ENCODE data around the gene CAMK1D.

The CAMK1D gene

DNA sequence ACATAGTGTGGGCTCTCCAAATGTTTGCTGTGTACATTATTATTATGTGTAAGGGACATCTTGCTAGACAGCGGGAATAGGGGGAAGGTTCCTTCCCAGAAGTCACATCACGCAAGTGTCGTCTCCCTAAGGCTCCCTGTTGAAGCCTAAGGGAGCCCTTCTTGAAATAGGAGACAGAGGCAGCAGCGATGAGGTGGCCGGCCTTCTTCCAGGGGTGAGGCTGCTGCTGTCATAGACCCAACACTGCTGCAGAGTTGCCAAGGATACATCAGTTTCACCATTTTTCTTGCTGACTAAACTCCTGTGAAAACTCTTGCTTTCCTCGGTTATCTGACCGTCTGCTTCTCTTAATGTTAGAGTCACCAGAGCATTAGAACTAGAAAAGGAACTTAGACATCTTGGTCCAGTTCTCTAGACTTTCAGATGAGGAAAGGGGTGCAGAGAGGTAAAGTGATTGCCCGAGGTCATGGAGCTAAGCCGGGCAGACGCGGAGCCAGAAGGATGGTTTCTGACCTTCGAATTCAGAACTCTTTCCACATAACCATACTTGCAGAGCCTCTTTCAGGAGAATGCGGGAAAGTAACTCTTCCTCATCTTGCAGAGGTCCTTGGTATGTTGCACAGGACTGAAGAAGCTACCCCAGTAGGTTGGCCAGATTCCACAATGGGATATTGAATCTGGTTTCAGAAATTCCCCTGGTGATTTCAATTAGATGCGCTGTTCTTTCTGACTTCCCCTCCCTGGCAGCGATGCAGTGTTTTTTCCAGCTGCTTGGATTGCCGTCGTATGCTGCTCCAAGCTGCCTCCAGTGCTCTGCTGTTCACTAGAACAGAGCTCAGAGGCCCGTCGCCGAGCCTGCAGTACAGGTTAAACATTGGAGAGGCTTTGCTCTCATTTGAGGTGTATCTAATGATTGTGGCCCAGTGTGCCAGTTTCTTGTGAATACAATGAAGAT is 217.1 kb downstream of the CAMK1D start:
- WGBS, 2 experiments = 88 to 90% methylated on average over 20 of the region's 20 CpGs
- Histone ChIP-seq H3K27me3 (ENCODE audit: control insufficient read depth, insufficient read depth, low read length, poor library complexity, severe bottlenecking) (no peaks in the 10 kb centered on the region), H3K27ac (ENCODE audit: insufficient read depth, low read depth, low read length, poor library complexity, severe bottlenecking) (no peak overlapping the region), H3K4me1 (ENCODE audit: control insufficient read depth, insufficient read depth, low read length) (no peaks in the 10 kb centered on the region), H3K36me3 (ENCODE audit: control insufficient read depth, insufficient read depth, low read length) (no peaks in the 10 kb centered on the region), H3K9me3 (ENCODE audit: control insufficient read depth, low read length) (no peaks in the 10 kb centered on the region), H3K4me3 (ENCODE audit: insufficient read depth, low read depth, low read length) (no peak overlapping the region)

DNA sequence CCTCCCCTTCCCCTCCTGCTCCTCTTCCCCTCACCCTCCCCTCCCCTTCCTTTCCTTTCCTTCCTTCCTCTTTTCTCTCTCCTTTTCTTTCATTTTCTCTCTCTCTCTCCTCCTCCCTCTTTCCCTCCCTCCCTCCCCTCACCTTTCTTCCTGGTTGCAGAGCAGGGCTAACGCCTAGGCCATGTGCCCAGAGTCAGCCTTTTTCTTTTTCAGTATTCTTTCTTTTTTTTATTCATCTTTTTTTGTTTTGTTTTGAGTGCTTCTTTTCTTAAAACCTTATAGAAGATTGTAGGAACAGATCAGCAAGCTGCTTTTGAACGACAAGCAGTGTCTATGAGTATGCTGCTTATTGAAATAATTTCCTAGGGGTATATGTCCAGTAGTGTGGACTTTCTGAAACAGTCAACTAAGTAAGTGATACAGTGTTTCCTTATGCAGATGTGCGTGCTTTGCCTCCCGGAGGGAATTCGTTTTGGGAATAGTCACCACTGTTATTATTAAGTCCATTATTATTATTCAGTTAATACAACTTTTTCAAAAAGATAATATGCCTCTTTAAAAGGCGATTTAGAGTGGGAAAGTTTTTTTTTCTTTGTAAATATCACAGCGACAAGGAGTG is 219.2 kb downstream of the CAMK1D start:
- Histone ChIP-seq H3K9me3 (ENCODE audit: control insufficient read depth, low read length) (no peaks in the 10 kb centered on the region), H3K4me1 (ENCODE audit: control insufficient read depth, insufficient read depth, low read length) (no peaks in the 10 kb centered on the region), H3K27ac (ENCODE audit: insufficient read depth, low read depth, low read length, poor library complexity, severe bottlenecking) (no peak overlapping the region), H3K27me3 (ENCODE audit: control insufficient read depth, insufficient read depth, low read length, poor library complexity, severe bottlenecking) (no peaks in the 10 kb centered on the region), H3K4me3 (ENCODE audit: insufficient read depth, low read depth, low read length) (no peak overlapping the region), H3K36me3 (ENCODE audit: control insufficient read depth, insufficient read depth, low read length) (no peaks in the 10 kb centered on the region)
- 91 to 97% methylated on average over 5 to 6 of the region's 7 CpGs for WGBS, 2 experiments

DNA sequence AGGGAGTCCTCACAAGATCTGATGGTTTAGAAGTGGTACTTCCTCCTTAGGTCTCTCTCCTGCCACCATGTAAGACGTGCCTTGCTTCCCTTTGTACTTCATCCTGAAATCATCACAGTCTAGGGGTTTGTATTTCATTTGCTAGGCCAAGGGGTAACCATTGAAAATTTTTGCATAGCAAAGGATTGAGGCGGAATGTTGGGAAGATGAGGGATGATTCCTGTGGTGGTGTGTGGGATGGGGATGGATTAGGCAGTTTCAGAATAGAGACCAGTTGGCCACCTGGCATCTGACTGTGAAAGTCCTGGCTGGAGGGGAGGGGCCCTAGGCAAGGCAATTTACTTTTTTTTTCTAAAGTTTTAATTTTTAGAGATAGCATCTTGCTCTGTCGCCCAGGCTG is 222.9 kb downstream of the CAMK1D start:
- Histone ChIP-seq H3K36me3 (ENCODE audit: control insufficient read depth, insufficient read depth, low read length) (no peaks in the 10 kb centered on the region), H3K27ac (ENCODE audit: insufficient read depth, low read depth, low read length, poor library complexity, severe bottlenecking) (no peak overlapping the region), H3K4me1 (ENCODE audit: control insufficient read depth, insufficient read depth, low read length) (no peaks in the 10 kb centered on the region), H3K4me3 (ENCODE audit: insufficient read depth, low read depth, low read length) (no peak overlapping the region), H3K9me3 (ENCODE audit: control insufficient read depth, low read length) (peaks cover 2% of the 10 kb centered on the region), H3K27me3 (ENCODE audit: control insufficient read depth, insufficient read depth, low read length, poor library complexity, severe bottlenecking) (no peaks in the 10 kb centered on the region)
- 81 to 82% methylated on average over 3 of the region's 3 CpGs for WGBS, 2 experiments

DNA sequence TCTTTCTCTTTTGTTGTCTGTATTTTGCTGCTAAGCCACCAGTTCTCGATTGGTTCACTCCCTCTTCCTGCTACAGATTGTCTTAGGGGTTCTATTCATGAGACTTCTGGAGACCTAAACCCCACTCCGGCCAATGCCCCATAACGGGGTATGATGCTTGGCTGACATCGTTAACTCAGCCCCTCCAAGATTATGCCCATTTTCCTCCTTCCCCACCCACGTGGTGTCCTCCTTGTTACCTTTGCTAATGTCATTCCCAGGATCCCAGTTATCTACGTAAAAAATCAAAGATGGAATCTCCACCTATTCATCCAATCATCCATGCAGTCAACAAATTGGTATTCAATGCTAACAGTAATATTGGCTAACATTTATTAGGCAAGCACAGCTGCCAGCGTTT is 228.3 kb downstream of the CAMK1D start:
- no peak overlapping the region for H3K4me3 ChIP-seq (ENCODE audit: insufficient read depth, low read depth, low read length)
- H3K4me1 ChIP-seq (ENCODE audit: control insufficient read depth, insufficient read depth, low read length) = no peaks in the 10 kb centered on the region
- WGBS, 2 experiments = 93 to 94% methylated on average over 7 of the region's 7 CpGs
- H3K27me3 ChIP-seq (ENCODE audit: control insufficient read depth, insufficient read depth, low read length, poor library complexity, severe bottlenecking) = no peaks in the 10 kb centered on the region
- H3K27ac ChIP-seq (ENCODE audit: insufficient read depth, low read depth, low read length, poor library complexity, severe bottlenecking) = no peak overlapping the region
- no peaks in the 10 kb centered on the region for H3K36me3 ChIP-seq (ENCODE audit: control insufficient read depth, insufficient read depth, low read length)
- H3K9me3 ChIP-seq (ENCODE audit: control insufficient read depth, low read length) = peaks cover 2% of the 10 kb centered on the region

DNA sequence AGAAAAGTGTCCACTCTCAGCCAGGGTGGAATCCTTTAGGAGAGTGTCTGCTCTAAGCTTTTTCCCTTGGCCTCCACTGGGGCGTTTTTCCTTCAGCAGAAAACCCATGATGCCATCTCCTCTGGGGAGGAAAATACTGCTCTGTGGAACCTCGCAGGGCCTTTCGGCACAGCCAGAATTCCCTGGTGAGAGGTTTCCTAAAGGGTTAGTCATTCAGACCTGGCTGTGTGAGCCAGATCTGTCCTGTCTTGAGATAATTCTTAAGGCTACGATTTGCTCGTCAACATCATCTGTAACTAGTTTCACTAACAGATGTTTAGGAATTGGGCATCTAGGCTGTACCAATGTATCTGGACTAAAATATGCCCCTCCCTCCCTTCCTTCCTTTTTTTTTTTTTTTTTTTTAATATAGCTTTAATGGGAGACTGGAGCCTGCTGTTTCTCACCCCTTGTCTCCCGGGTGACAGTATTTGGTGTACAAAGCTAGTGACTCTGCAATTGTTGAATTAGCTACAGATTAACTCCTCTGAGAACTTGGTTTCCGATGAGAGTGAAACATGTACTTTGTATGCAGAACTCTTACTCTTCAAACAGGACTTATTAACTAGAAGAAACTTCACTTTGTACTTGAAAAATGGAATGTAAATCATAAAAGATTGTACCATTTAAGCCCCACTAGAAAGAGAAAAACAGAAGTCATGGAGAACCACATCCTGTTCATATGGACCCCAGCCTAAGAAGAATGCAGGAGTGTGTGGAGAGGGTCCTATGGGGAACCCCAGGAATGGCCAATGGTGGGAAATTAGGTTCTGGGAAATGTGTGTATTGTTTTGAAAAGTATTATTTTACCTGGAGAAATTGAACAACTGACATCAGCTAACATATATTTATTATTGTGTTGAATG is 230.9 kb downstream of the CAMK1D start:
- WGBS, 2 experiments = 89 to 91% methylated on average over 6 to 7 of the region's 7 CpGs
- no peak overlapping the region for H3K4me3 ChIP-seq (ENCODE audit: insufficient read depth, low read depth, low read length)
- peaks cover 2% of the 10 kb centered on the region for H3K9me3 ChIP-seq (ENCODE audit: control insufficient read depth, low read length)
- no peak overlapping the region for H3K27ac ChIP-seq (ENCODE audit: insufficient read depth, low read depth, low read length, poor library complexity, severe bottlenecking)
- H3K27me3 ChIP-seq (ENCODE audit: control insufficient read depth, insufficient read depth, low read length, poor library complexity, severe bottlenecking) = no peaks in the 10 kb centered on the region
- no peaks in the 10 kb centered on the region for H3K36me3 ChIP-seq (ENCODE audit: control insufficient read depth, insufficient read depth, low read length)
- no peaks in the 10 kb centered on the region for H3K4me1 ChIP-seq (ENCODE audit: control insufficient read depth, insufficient read depth, low read length)

DNA sequence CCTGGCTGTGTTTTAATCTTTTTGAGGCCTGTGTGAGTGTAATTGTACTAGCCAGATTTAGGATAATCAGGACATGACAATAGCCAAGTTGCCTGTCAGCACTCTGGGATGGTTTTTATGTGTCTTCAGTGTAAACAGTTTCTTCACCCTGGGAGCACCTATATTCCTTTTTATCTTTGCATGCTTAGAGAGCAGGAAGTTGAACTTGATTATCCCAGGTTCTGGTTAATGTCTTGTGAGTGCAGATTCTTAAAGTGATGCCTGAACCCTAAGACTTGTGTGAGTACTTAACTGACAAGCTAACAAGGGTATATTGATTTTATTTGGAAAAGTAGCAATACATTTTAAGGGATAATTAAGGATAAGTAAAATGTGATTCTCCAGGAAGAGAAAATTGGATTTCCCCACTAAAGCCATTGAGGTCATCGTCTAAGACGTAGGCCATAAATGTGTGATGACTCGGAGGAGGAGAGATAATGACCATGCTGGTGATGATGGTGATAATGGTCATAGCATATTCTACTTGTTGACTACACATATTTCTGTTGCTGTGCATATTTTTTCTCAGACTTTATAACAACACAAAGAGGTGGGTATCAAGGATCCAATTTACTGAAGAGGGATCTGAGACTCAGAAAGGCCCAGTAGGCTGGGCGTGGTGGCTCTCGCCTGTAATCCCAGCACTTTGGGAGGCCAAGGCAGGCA is 234.7 kb downstream of the CAMK1D start:
- Histone ChIP-seq H3K27me3 (ENCODE audit: control insufficient read depth, insufficient read depth, low read length, poor library complexity, severe bottlenecking) (no peaks in the 10 kb centered on the region), H3K27ac (ENCODE audit: insufficient read depth, low read depth, low read length, poor library complexity, severe bottlenecking) (no peak overlapping the region), H3K4me3 (ENCODE audit: insufficient read depth, low read depth, low read length) (no peak overlapping the region), H3K4me1 (ENCODE audit: control insufficient read depth, insufficient read depth, low read length) (no peaks in the 10 kb centered on the region), H3K36me3 (ENCODE audit: control insufficient read depth, insufficient read depth, low read length) (no peaks in the 10 kb centered on the region), H3K9me3 (ENCODE audit: control insufficient read depth, low read length) (no peaks in the 10 kb centered on the region)
- WGBS, 2 experiments = 91 to 92% methylated on average over 5 of the region's 5 CpGs

DNA sequence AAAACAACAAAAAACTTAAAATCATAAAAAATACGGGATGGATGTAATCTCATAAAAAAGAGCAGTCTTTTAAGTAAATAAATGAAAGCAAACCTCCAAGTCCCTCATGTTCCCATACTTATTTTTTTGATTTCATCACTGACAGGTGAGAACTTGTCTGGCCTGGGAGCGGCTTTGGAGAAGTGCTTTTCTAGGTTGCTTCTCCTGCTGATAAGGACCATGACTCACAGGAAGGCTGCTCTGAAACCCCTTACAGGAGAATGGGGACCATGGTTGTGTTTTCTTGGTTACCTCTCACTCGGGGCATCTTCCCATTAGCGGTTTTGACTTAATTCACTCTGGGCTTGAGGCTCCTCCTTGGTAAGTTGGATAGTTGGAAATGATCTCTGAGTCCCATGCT is 237.4 kb downstream of the CAMK1D start:
- Histone ChIP-seq H3K36me3 (ENCODE audit: control insufficient read depth, insufficient read depth, low read length) (no peaks in the 10 kb centered on the region), H3K4me3 (ENCODE audit: insufficient read depth, low read depth, low read length) (no peak overlapping the region), H3K9me3 (ENCODE audit: control insufficient read depth, low read length) (no peaks in the 10 kb centered on the region), H3K4me1 (ENCODE audit: control insufficient read depth, insufficient read depth, low read length) (no peaks in the 10 kb centered on the region), H3K27me3 (ENCODE audit: control insufficient read depth, insufficient read depth, low read length, poor library complexity, severe bottlenecking) (no peaks in the 10 kb centered on the region), H3K27ac (ENCODE audit: insufficient read depth, low read depth, low read length, poor library complexity, severe bottlenecking) (no peak overlapping the region)
- 97 to 98% methylated on average over 3 of the region's 4 CpGs for WGBS, 2 experiments

DNA sequence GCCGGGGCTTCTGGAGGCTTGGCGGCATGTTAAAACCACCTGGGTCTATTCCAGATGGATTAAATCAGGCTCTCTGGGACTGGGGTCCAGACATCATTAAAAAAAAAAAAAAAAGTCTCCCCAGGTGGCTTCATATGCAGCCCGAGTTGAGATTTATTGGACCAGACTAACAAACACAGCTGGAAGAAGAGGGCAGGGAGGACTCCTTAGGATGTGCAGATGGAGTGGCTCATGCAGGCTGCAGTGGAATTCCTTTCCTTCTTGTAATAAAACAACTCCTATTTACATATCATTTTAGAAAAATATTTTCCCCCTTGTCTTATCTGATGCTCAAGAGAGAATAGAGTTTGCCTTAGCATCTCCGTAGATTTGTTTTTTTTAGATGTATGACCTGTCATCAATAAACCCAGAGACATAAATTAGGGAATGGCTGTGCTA is 238.1 kb downstream of the CAMK1D start:
- H3K4me3 ChIP-seq (ENCODE audit: insufficient read depth, low read depth, low read length) = no peak overlapping the region
- WGBS, 2 experiments = 93 to 95% methylated on average over 3 to 4 of the region's 4 CpGs
- no peaks in the 10 kb centered on the region for H3K9me3 ChIP-seq (ENCODE audit: control insufficient read depth, low read length)
- no peaks in the 10 kb centered on the region for H3K27me3 ChIP-seq (ENCODE audit: control insufficient read depth, insufficient read depth, low read length, poor library complexity, severe bottlenecking)
- H3K36me3 ChIP-seq (ENCODE audit: control insufficient read depth, insufficient read depth, low read length) = no peaks in the 10 kb centered on the region
- H3K4me1 ChIP-seq (ENCODE audit: control insufficient read depth, insufficient read depth, low read length) = no peaks in the 10 kb centered on the region
- no peak overlapping the region for H3K27ac ChIP-seq (ENCODE audit: insufficient read depth, low read depth, low read length, poor library complexity, severe bottlenecking)

DNA sequence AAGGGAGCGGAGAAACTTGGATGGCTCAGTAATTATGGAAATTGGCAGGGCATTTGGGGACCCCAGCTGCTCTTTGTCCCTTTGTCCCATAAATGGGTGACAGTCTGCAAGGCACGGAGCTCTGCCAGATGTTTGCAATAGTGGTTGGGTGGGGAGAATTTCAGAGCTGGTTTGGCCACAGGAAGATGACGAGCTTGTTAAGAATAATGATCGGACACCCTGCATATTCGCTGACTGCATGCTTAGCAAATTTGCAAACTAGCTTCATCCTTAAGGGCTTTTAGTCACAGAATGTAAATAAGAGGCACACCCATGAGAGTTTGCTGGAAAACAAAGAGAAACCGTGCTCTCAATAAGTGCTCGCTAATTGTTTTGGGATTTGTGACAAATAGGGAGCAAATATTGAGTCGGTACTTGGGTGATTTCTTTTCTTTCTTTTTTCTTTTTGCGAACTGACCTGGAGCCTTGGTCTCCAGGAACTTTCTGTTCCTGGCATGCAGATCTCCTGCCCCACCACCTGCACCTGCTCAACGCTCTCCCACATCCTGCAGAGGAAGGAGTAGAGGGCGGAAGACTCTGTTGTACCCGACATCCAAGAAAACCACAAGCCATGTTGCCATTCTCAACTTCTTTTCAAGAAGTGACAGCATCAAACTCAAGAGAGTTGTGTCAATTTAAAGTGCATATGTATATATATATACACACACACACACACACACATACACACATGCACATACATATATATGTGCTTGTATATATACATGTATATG is 238.9 kb downstream of the CAMK1D start:
- no peak overlapping the region for H3K4me3 ChIP-seq (ENCODE audit: insufficient read depth, low read depth, low read length)
- H3K4me1 ChIP-seq (ENCODE audit: control insufficient read depth, insufficient read depth, low read length) = no peaks in the 10 kb centered on the region
- H3K27ac ChIP-seq (ENCODE audit: insufficient read depth, low read depth, low read length, poor library complexity, severe bottlenecking) = no peak overlapping the region
- no peaks in the 10 kb centered on the region for H3K9me3 ChIP-seq (ENCODE audit: control insufficient read depth, low read length)
- no peaks in the 10 kb centered on the region for H3K36me3 ChIP-seq (ENCODE audit: control insufficient read depth, insufficient read depth, low read length)
- H3K27me3 ChIP-seq (ENCODE audit: control insufficient read depth, insufficient read depth, low read length, poor library complexity, severe bottlenecking) = no peaks in the 10 kb centered on the region
- 87 to 90% methylated on average over 11 to 12 of the region's 12 CpGs for WGBS, 2 experiments
